ENCODE measurements around the gene MRPS31. TPM values are rescaled to one million over a fixed set of nuclear protein-coding genes. Genes with fewer than 3 reads are reported as not detected.
A peak's percentile ranks its signal among the peaks of the same experiment; 100 is the strongest.
"Not testable (repeated sequence)": the region's sequence is repeated elsewhere in the genome, so short reads cannot be mapped to it uniquely, and the experiment has no call there.

Gene MRPS31
- total RNA-seq, 4 donors from 2014 or later = 13.8 to 25.3 (median 15.8) TPM

DNA sequence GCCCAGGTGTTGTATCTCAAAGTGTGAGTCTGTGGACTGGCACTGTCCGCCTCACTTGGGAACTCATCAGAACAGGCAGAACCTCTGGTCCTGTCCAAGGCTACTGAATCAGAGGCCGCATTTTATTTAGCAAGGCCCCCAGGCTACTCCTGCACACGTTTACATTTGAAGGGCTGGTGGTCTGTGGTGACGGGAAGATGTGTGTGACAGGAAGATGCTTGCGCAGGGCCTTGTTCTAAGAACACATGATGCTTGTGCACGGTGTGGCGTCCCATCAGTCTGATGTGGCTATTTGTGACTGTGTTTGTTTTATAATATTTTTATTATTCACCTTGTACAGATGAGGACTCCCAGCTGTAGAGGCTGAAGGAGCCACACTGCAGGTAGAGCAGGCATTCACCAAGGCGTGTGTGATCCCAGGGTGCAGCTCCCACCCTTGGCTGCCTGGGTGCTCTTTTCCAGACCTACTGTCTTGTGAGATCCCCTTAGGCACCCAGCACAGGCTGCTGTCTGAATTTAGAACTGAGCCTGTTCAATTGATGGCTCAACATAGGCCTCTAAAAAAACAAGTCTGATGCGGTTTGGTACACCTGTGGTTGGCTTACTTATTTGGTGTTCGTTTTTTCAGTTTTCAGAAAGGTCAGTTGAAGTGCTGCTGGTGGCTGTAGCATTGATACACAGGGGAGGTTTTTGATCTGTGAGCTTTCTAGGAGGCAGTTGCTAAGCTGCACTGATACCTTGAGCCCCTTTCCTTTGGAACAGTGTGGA is 21.5 kb upstream of the MRPS31 start:
- H3K4me1 ChIP-seq = peaks cover 0 to 20% (median 9%) of the 10 kb centered on the region in 3 donors
- no peaks in the 10 kb centered on the region for H3K27me3 ChIP-seq
- H3K36me3 ChIP-seq = peaks cover 0 to 39% of the 10 kb centered on the region in 2 donors
- TF ChIP-seq POLR2AphosphoS5 (IDR thresholded peaks at IDR 0.05) = no peak
- no peak for TF ChIP-seq EP300 (IDR thresholded peaks at IDR 0.05)
- no peak for ATAC-seq
- H3K9me3 ChIP-seq = no peaks in the 10 kb centered on the region
- no peak overlapping the region for H3K4me3 ChIP-seq
- WGBS, 2 donors (ENCODE audit: low coverage in 1 of 2) = 88 to 98% methylated on average over 6 to 7 of the region's 10 CpGs
- H3K27ac ChIP-seq = no peak overlapping the region

DNA sequence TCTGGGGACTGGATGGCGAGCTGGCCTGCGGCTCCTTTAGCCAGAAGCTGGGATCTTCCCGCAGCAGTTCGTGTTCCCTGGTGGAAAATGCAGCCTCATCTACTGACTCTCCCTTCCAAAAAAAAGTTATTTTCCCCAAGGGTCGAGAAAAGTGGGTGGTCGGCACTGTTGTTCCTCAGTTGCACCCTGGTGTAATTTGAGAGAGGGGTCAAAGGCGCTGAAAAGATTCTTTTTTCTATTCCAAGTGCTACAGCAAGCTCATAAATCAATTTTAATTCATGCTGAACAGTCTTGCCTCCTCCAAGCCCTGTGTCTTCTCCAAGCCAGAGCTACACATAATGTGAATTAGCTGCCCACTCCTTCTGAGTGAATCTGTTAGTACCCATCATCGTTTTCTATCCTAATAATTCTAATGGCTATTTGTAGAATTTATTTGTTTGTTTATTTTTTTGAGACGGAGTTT is 19.2 kb upstream of the MRPS31 start:
- H3K4me1 ChIP-seq = peaks cover 0 to 20% (median 9%) of the 10 kb centered on the region in 3 donors
- no peaks in the 10 kb centered on the region for H3K9me3 ChIP-seq
- peaks cover 0 to 23% of the 10 kb centered on the region in 2 donors for H3K36me3 ChIP-seq
- WGBS, 2 donors (ENCODE audit: low coverage in 1 of 2) = 26 to 42% methylated on average over 2 to 6 of the region's 9 CpGs
- ATAC-seq = peak; percentile 9
- no peaks in the 10 kb centered on the region for H3K27me3 ChIP-seq
- peak overlapping the region; percentile 45 to 76 for H3K4me3 ChIP-seq
- TF ChIP-seq POLR2A (IDR thresholded peaks at IDR 0.05) = no peak
- TF ChIP-seq, protein P1, sequence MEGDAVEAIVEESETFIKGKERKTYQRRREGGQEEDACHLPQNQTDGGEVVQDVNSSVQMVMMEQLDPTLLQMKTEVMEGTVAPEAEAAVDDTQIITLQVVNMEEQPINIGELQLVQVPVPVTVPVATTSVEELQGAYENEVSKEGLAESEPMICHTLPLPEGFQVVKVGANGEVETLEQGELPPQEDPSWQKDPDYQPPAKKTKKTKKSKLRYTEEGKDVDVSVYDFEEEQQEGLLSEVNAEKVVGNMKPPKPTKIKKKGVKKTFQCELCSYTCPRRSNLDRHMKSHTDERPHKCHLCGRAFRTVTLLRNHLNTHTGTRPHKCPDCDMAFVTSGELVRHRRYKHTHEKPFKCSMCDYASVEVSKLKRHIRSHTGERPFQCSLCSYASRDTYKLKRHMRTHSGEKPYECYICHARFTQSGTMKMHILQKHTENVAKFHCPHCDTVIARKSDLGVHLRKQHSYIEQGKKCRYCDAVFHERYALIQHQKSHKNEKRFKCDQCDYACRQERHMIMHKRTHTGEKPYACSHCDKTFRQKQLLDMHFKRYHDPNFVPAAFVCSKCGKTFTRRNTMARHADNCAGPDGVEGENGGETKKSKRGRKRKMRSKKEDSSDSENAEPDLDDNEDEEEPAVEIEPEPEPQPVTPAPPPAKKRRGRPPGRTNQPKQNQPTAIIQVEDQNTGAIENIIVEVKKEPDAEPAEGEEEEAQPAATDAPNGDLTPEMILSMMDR (IDR thresholded peaks at IDR 0.05) = no peak
- no peak for TF ChIP-seq POLR2AphosphoS5 (IDR thresholded peaks at IDR 0.05)
- no peak for TF ChIP-seq EP300 (IDR thresholded peaks at IDR 0.05)
- H3K27ac ChIP-seq = peak overlapping the region in 3 of 4 donors; percentile 80 to 87 (median 86)

DNA sequence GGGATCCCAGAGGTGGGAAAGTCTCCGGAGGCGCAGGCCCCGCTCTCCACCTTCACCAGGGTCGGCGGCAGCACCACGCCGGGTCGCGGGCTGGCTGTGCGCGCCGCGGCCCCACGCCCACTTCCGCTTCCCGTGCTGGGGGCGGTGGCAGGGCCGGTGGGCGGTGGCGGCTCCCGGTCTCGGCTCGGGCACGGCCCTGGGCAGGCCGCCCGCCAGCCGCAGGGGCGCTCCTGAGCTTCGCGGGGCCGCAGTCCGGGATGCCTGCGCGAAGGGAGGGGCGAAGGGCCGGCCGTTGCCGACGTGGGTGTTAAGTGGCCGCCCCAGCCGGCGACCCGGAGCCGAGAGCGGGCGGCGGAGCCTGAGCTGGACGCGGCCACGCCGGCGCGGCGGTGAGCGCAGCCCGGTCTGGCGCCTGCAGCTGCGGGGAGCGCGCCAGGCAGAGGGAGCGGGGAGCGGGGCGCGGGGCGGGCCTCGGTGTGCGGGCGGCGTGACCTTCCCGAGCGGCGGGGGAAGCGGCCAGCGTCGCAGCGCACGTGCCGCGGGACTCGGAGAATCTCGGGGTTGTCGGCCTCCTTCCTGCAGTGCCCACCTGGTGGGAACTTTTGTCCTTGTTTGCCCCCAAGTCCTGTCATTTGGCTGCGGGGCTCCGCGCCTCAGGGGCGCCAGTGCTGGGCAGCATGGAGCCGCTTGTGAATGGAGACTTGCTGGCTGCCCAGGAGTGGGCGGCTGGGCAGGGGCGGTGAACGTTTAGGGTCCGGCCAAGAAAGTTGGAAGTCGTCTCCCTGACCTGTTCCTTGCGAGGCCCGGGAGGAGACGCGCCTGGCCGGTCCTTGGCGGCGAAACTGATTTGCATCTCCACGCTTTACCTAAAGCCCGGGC is 18.5 kb upstream of the MRPS31 start, which contains the start of gene SLC25A15:
Gene SLC25A15, plus strand, starts transcription at position 337 of the 879 bp plus-strand sequence. CDS start 3,616 bp downstream, outside the sequence.
- ATAC-seq = peak; percentile 93
- peaks cover 0 to 20% (median 9%) of the 10 kb centered on the region in 3 donors for H3K4me1 ChIP-seq
- H3K27ac ChIP-seq = peak within 1 kb of the TSS; percentile 39 to 87 (median 83)
- WGBS, 2 donors (ENCODE audit: low coverage in 1 of 2) = 0% methylated on average over 16 of the region's 101 CpGs; no CpG with 5 or more reads in 1 of the 2 donors
- TF ChIP-seq EP300 (IDR thresholded peaks at IDR 0.05) = no peak
- TF ChIP-seq, protein P1 (IDR thresholded peaks at IDR 0.05) = peak in 3 of 4 experiments; percentile 25 to 39 (median 36)
- TF ChIP-seq POLR2A (IDR thresholded peaks at IDR 0.05) = peak; percentile 40 to 62
- TF ChIP-seq POLR2AphosphoS5 (IDR thresholded peaks at IDR 0.05) = peak; percentile 1
- H3K36me3 ChIP-seq = peaks cover 0 to 16% of the 10 kb centered on the region in 2 donors
- no peaks in the 10 kb centered on the region for H3K27me3 ChIP-seq
- peak within 1 kb of the TSS; percentile 45 to 76 for H3K4me3 ChIP-seq
- H3K9me3 ChIP-seq = no peaks in the 10 kb centered on the region

DNA sequence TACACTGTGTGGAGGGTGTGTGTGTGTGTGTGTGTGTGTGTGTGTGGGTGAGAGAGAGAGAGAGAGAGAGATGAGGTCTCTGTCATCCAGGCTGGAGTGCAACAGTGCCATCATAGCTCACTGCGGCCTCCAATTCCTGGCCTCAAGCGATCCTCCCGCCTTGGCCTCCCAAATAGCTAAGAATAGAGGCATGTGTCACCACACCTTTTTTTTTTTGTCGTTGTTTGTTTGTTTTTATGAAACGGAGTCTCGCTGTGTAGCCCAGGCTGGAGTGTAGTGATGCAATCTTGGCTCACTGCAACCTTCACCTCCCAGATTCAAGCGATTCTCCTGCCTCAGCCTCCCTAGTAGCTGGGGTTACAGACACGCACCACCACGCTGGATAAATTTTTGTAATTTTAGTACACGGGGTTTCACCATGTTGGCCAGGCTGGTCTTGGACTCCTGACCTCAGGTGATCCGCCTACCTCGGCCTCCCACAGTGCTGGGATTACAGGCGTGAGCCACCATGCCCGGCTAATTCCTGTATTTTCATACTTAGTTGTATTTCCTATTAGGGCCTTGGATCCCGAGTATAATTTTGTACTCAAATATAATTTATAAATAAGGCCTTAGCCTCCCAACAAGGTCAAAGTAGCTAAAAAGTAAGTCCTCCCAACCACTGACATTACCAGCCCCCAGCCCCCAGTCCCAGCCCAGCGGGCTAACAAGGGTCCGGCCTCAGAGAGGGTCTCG is 17.7 kb upstream of the MRPS31 start:
- H3K36me3 ChIP-seq, ATAC-seq, H3K9me3 ChIP-seq, H3K27me3 ChIP-seq: not testable (repeated sequence)
- 60 to 73% methylated on average over 6 to 15 of the region's 18 CpGs for WGBS, 2 donors (ENCODE audit: low coverage in 1 of 2)
- Histone ChIP-seq H3K4me3 (peak overlapping the region; percentile 45 to 76), H3K4me1 (peaks cover 0 to 20% (median 9%) of the 10 kb centered on the region in 3 donors), H3K27ac (peak overlapping the region; percentile 39 to 87 (median 83))

DNA sequence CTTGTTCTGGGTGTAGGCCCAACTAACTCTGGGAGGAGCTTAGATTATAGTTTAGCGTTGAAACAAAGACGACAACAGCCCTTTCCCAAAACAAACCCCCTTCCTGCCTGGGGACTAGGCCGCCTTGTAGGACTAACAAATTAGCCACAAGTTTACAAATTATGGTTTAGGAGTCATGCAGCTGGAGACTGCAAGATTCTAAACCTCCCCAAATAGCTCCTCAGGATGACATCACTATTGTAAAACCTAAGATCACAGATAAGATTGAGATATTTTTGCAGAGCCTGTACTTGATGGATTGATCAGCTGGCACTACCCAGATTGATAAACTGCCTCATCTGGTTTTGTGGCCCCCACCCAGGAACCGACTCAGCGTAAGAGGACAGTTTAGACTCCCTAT is 16.1 kb upstream of the MRPS31 start:
- Histone ChIP-seq H3K36me3 (no peaks in the 10 kb centered on the region), H3K4me1 (peaks cover 0 to 20% (median 9%) of the 10 kb centered on the region in 3 donors), H3K9me3 (no peaks in the 10 kb centered on the region), H3K27ac (no peak overlapping the region), H3K4me3 (no peak overlapping the region), H3K27me3 (no peaks in the 10 kb centered on the region)
- no peak for TF ChIP-seq EP300 (IDR thresholded peaks at IDR 0.05)
- no peak for TF ChIP-seq POLR2A (IDR thresholded peaks at IDR 0.05)
- no peak for TF ChIP-seq POLR2AphosphoS5 (IDR thresholded peaks at IDR 0.05)
- TF ChIP-seq, protein P1 (IDR thresholded peaks at IDR 0.05) = no peak
- WGBS, 2 donors (ENCODE audit: low coverage in 1 of 2) = 81 to 87% methylated on average over 4 to 5 of the region's 5 CpGs
- no peak for ATAC-seq

Measured in gastroesophageal sphincter (tissue), 4 donors.